ENCODE measurements around the gene KIF21B.

KIF21B gene

GRCh38 chr1:201008666-201009360 is 14.7 kb downstream of the KIF21B start:
- TF ChIP-seq GATA2 (IDR thresholded peaks at IDR 0.05; ENCODE audit: low read depth, low read length) (no peak), GATA3 (IDR thresholded peaks at IDR 0.05; ENCODE audit: low read depth, low read length) (no peak)

DNA sequence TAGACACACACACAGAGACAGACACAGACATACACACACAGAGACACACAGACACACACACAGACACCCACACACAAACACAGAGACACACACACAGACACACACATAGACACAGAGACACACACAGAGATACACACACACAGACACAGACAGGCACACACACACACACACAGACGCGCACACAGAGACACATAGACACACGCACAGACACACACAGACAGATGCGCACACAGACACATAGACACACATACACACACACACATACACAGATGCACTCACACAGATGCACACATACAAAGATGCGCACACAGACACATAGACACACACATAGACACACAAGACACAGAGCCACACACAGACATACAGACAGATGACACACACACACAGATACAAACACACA is 16.0 kb downstream of the KIF21B start:
- TF ChIP-seq GATA2 (IDR thresholded peaks at IDR 0.05; ENCODE audit: low read depth, low read length) (no peak), GATA3 (IDR thresholded peaks at IDR 0.05; ENCODE audit: low read depth, low read length) (no peak)

- no peak for TF ChIP-seq GATA3 (IDR thresholded peaks at IDR 0.05; ENCODE audit: low read depth, low read length)
- no peak for TF ChIP-seq GATA2 (IDR thresholded peaks at IDR 0.05; ENCODE audit: low read depth, low read length)
Measured at GRCh38 chr1:201006450-201006849, 17.1 kb downstream of the KIF21B start.

DNA sequence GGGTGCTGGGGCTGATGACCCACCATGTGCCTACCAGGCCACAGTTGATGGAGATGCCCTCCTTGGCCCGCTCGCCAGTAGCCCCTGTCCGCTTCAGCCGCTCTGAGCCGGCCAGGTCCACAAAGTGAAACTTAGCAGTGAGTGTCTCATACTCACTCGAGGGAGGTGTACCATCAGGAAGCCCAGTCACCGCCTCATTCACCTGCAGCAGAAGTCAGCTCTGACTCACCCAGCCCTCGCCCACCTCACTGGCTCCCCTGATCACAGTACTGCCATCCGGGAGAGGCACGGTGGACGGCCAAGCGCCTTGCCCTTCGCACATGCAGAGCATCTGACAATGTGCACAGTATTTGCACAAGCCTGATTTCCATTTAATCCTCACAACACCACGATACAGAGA is 18.8 kb downstream of the KIF21B start:
- TF ChIP-seq GATA2 (IDR thresholded peaks at IDR 0.05; ENCODE audit: low read depth, low read length) (no peak), GATA3 (IDR thresholded peaks at IDR 0.05; ENCODE audit: low read depth, low read length) (no peak)

GRCh38 chr1:201004154-201004553 is 19.4 kb downstream of the KIF21B start:
- TF ChIP-seq GATA2 (IDR thresholded peaks at IDR 0.05; ENCODE audit: low read depth, low read length): no peak
- no peak for TF ChIP-seq GATA3 (IDR thresholded peaks at IDR 0.05; ENCODE audit: low read depth, low read length)

DNA sequence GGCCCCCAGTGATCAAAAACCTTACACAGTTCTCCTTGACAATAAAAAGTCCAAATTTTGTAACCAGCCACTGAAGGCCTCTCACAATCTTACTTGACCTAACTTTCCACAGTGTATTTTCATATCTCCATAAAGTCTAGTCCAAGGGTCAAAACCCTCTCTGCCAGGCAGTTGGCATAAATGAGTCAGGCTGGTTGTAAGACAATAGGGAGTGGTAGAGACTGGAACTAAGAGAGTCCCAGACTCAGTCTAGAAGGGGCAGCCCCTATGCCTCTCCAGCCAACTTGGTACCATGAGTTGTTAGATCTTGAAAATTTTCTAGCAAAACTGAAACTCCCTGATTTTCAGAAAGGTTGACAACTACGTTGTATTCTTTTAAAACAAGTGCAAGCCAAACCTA is 21.0 kb downstream of the KIF21B start:
- no peak for TF ChIP-seq GATA3 (IDR thresholded peaks at IDR 0.05; ENCODE audit: low read depth, low read length)
- no peak for TF ChIP-seq GATA2 (IDR thresholded peaks at IDR 0.05; ENCODE audit: low read depth, low read length)

DNA sequence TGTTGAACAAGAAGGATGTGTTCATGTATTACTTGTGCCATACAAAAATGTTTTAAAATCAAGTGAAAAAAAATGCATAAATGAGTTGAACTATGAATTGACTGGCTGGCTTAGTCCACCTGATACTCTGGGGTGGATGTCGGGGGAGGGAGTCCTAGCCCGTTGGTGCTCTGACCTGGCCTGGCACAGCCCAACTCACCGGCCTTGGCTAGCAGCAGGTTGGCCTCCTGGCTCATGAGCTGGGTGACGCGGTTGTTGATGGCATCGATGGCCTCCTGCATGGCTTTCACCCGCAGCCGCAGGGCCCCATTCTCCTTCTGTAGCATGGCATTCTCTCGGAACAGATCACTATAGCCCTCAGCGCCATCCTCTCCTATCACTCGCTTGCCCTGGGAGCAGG is 21.6 kb downstream of the KIF21B start:
- TF ChIP-seq GATA2 (IDR thresholded peaks at IDR 0.05; ENCODE audit: low read depth, low read length): no peak
- no peak for TF ChIP-seq GATA3 (IDR thresholded peaks at IDR 0.05; ENCODE audit: low read depth, low read length)

GRCh38 chr1:201000391-201000790 is 23.1 kb downstream of the KIF21B start:
- TF ChIP-seq GATA3 (IDR thresholded peaks at IDR 0.05; ENCODE audit: low read depth, low read length) (no peak), GATA2 (IDR thresholded peaks at IDR 0.05; ENCODE audit: low read depth, low read length) (no peak)

DNA sequence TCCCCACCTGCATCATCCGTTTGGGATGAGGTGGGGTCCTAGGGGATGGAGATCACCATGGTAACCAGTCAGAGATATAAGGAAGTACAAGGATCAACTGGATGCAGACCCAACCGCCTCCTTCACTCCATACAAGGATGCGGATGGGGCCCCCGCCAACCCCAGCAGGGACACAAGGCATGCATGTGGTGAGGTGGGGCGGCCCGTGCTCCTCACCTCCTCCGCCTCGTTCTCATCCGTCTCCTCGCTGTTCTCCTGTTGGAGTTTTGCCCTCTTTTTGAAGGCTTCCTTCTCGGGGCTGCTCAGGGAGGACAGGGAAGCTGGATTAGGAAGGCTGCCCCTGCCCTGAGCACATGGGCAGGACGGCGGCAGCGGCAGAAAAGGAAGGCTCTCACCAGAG is 23.8 kb downstream of the KIF21B start:
- TF ChIP-seq GATA2 (IDR thresholded peaks at IDR 0.05; ENCODE audit: low read depth, low read length): no peak
- no peak for TF ChIP-seq GATA3 (IDR thresholded peaks at IDR 0.05; ENCODE audit: low read depth, low read length)

DNA sequence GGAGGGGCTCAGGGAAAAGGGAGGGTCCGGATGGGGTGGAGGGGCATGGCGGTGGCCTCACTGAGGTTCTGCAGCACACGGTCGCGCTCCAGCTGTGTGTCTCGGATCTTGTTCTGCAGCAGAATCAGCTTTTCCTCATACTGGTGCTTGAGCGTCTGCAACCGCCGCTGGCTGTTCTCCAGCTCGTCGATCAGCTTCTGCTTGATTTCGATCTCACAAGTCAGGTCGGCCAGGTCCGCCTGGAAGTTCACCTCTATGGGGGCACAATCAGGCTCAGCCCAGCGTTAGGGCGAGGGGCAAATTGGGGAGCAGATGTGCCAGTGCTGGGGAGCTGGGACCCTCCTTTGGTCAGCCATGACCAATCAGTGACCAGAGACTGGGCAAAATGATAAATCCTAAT is 25.2 kb downstream of the KIF21B start:
- no peak for TF ChIP-seq GATA2 (IDR thresholded peaks at IDR 0.05; ENCODE audit: low read depth, low read length)
- TF ChIP-seq GATA3 (IDR thresholded peaks at IDR 0.05; ENCODE audit: low read depth, low read length): no peak

DNA sequence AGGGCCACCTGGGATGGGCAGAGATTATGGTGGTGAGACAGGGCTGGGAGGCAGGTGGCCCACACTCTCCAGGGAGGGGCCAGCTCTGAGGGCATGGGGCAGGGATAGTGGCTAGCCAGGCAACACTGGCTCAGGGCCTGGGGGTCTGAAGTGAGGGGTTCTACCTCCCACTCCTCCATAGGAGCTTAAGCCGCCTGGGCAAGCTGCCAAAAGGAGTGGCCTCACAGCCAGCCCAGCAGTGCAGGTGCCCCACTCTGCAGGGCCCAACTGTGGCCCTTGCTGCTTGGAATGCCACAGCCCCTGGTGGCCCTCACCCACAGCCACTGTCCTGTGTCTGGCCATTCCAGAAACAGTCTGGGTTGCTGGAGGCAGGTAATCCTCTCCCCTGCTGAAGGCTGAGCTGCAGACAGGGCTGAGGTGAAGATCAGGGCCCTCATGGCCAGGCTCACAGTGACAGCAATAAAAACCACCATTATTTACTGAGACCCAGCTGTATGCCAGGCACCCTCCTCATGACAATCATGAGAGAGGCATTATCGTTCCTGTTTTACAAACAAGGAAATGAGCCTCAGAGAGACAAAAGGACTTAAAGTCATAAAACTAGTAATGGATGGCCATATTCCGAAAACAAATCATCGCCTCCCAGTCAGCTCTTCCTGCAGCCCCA is 31.0 kb downstream of the KIF21B start:
- TF ChIP-seq GATA3 (IDR thresholded peaks at IDR 0.05; ENCODE audit: low read depth, low read length) (no peak), GATA2 (IDR thresholded peaks at IDR 0.05; ENCODE audit: low read depth, low read length) (no peak)

DNA sequence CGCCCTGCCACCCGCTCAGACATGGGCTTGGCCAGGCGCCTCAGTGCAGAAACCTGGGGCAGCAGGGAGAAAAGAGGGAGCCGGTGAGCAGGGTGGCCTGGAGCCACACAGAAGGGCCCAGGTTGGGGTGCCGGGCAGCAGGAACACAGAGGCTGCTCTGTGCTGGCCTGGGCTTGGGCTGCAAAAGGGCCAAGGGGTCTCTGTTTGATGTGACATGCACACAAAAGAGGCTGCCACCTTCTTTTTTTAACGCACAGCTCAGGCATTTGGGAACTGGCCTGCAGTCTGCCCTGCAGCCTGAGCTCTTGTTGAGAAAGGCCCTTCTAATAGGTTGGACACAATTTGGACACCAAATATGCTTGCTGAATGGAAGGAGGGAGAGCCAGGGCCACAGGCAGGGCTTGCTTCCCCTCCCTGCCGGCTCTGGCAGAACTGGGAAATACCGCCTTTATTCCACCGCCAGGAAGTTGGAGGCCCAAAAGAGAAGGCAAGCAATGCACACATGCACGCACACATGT is 32.4 kb downstream of the KIF21B start:
- TF ChIP-seq GATA2 (IDR thresholded peaks at IDR 0.05; ENCODE audit: low read depth, low read length): no peak
- no peak for TF ChIP-seq GATA3 (IDR thresholded peaks at IDR 0.05; ENCODE audit: low read depth, low read length)

GRCh38 chr1:200990114-200990513 is 33.4 kb downstream of the KIF21B start:
- TF ChIP-seq GATA2 (IDR thresholded peaks at IDR 0.05; ENCODE audit: low read depth, low read length): no peak
- no peak for TF ChIP-seq GATA3 (IDR thresholded peaks at IDR 0.05; ENCODE audit: low read depth, low read length)

DNA sequence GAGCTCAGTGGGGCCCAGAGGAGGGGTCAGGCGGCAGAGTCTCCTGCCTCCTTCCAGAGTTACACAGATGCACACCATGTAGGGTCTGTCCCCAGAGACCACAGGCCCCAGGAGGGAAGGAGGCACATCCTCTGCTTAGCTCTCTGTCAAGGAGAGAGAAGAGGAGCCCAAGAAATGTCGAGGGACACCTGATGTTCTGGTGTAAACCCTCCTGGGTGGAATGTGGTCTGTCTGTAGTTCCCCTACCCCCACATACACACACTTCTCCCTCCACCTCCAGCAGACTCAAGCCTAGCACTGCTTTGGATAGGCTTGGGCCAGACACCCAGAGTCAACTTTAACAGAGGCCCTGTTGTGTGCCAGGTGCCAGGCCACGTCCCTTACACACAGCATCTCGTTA is 34.2 kb downstream of the KIF21B start:
- TF ChIP-seq GATA3 (IDR thresholded peaks at IDR 0.05; ENCODE audit: low read depth, low read length) (no peak), GATA2 (IDR thresholded peaks at IDR 0.05; ENCODE audit: low read depth, low read length) (no peak)

DNA sequence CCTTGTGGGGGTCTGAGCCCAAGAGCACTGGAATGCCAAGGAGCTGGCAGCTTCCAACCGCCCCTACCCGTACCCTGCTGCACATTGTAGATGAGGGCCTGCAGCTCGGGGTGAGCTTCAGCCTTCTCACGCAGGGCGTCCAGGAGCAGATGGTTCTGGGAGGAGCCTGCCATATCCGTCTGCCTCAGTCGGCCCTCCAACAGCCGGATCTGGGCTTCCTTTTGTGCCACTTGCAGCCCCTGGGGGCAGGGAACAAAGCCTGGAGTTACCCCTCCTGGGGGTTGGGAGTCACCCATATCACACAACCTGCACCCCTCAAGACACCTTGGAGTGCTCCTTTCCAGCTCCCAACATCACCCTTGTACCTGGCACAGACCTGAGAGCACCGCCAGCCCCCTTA is 34.8 kb downstream of the KIF21B start:
- TF ChIP-seq GATA2 (IDR thresholded peaks at IDR 0.05; ENCODE audit: low read depth, low read length) (no peak), GATA3 (IDR thresholded peaks at IDR 0.05; ENCODE audit: low read depth, low read length) (no peak)

Data from SH-SY5Y (cell line).